HEK293 (cell line): ENCODE data around the gene SRL.
A peak's percentile ranks its signal among the peaks of the same experiment; 100 is the strongest.

Source experiments
- CTCF ChIA-PET: fragments of 350-600 bp; formaldehyde crosslinking; extraction: SDS; loops from one replicate; lab custom pipeline; 2021; ENCODE audit warnings: antibody characterized with exemption; lab: Yijun Ruan, JAX
- POLR2A ChIA-PET: fragments of 300-600 bp; formaldehyde crosslinking; extraction: SDS; loops from one replicate; lab custom pipeline; 2020; ENCODE audit warnings: antibody characterized with exemption, inconsistent platforms; lab: Yijun Ruan, JAX
- H3K27ac ChIP-seq: fragments of 200-500 bp; sonication (Bioruptor generic); 2 replicates; pipeline ENCODE4 v1.5.1; 2014; ENCODE audit warnings: low read depth, low read length, control low read depth, inconsistent platforms; ENCODE audit errors: extremely low read depth
- H3K36me3 ChIP-seq, 2 experiments: fragments of 200-500 bp in 1 of 2; sonication (Bioruptor generic) in 1 of 2; 1 replicate in 1 of 2; 2 replicates in 1 of 2; pipeline ENCODE4 v1.5.1; 2014 to 2017; ENCODE audit warnings: inconsistent platforms in 2 of 2, low read length in 2 of 2; ENCODE audit not compliant: control insufficient read depth in 2 of 2, insufficient read depth in 1 of 2
- H3K4me1 ChIP-seq: fragments of 200-500 bp; sonication (Bioruptor generic); 2 replicates; pipeline ENCODE4 v1.5.1; 2014; ENCODE audit warnings: mild to moderate bottlenecking, low read length, inconsistent platforms; ENCODE audit not compliant: control insufficient read depth, insufficient read depth
- H3K4me3 ChIP-seq: 2 replicates; pipeline ENCODE4 v1.5.1; 2011; ENCODE audit warnings: low read depth, mild to moderate bottlenecking, control low read depth, low read length, moderate library complexity
- H3K9me3 ChIP-seq: fragments of 200-500 bp; sonication (Bioruptor generic); 2 replicates; pipeline ENCODE4 v1.5.1; 2014; ENCODE audit warnings: low read depth, low read length, inconsistent platforms; ENCODE audit not compliant: control insufficient read depth, insufficient read depth
- KLF1 ChIP-seq: fragments of 450-650 bp; formaldehyde crosslinking; IDR thresholded peaks from 2 replicates; pipeline ENCODE4 v1.5.1; 2016; ENCODE audit warnings: missing biosample characterization, missing genetic modification characterization
- MYNN ChIP-seq: fragments of 450-650 bp; formaldehyde crosslinking; IDR thresholded peaks from 2 replicates; pipeline ENCODE4 v1.5.1; 2016; ENCODE audit warnings: missing biosample characterization, missing genetic modification characterization, borderline replicate concordance
- MZF1 ChIP-seq: fragments of 450-650 bp; formaldehyde crosslinking; IDR thresholded peaks from 2 replicates; pipeline ENCODE4 v1.5.1; 2017; ENCODE audit warnings: missing biosample characterization, missing genetic modification characterization, borderline replicate concordance
- SP3 ChIP-seq: fragments of 450-650 bp; formaldehyde crosslinking; IDR thresholded peaks from 2 replicates; pipeline ENCODE4 v1.5.1; 2016; ENCODE audit warnings: missing biosample characterization, missing genetic modification characterization
- WT1 ChIP-seq: fragments of 450-650 bp; formaldehyde crosslinking; IDR thresholded peaks from 2 replicates; pipeline ENCODE4 v1.5.1; 2016; ENCODE audit warnings: missing biosample characterization, missing genetic modification characterization
- ZBTB21 ChIP-seq: fragments of 450-650 bp; formaldehyde crosslinking; IDR thresholded peaks from 2 replicates; pipeline ENCODE4 v1.5.1; 2017; ENCODE audit warnings: missing biosample characterization, missing genetic modification characterization
- ZEB2 ChIP-seq: fragments of 450-650 bp; formaldehyde crosslinking; IDR thresholded peaks from 2 replicates; pipeline ENCODE4 v1.5.1; 2016; ENCODE audit warnings: missing biosample characterization, missing genetic modification characterization
- ZNF121 ChIP-seq: fragments of 450-650 bp; formaldehyde crosslinking; IDR thresholded peaks from 2 replicates; pipeline ENCODE4 v1.5.1; 2016; ENCODE audit warnings: missing biosample characterization, missing genetic modification characterization
- ZNF169 ChIP-seq: fragments of 450-650 bp; formaldehyde crosslinking; IDR thresholded peaks from 2 replicates; pipeline ENCODE4 v1.5.1; 2016; ENCODE audit warnings: missing biosample characterization, missing genetic modification characterization
- ZNF2 ChIP-seq: fragments of 450-650 bp; formaldehyde crosslinking; IDR thresholded peaks from 2 replicates; pipeline ENCODE4 v1.5.1; 2016; ENCODE audit warnings: missing biosample characterization, missing genetic modification characterization
- ZNF23 ChIP-seq: fragments of 450-650 bp; formaldehyde crosslinking; IDR thresholded peaks from 2 replicates; pipeline ENCODE4 v1.5.1; 2016; ENCODE audit warnings: missing biosample characterization, missing genetic modification characterization, borderline replicate concordance
- ZNF24 ChIP-seq: fragments of 450-650 bp; formaldehyde crosslinking; IDR thresholded peaks from 2 replicates; pipeline ENCODE4 v1.5.1; 2016; ENCODE audit warnings: missing biosample characterization, missing genetic modification characterization
- ZNF354C ChIP-seq: fragments of 450-650 bp; formaldehyde crosslinking; IDR thresholded peaks from 2 replicates; pipeline ENCODE4 v1.5.1; 2016; ENCODE audit warnings: missing biosample characterization, missing genetic modification characterization, low read depth, borderline replicate concordance
- ZNF530 ChIP-seq: fragments of 450-650 bp; formaldehyde crosslinking; IDR thresholded peaks from 2 replicates; pipeline ENCODE4 v1.5.1; 2016; ENCODE audit warnings: low read depth, missing biosample characterization, missing genetic modification characterization
- ZNF558 ChIP-seq: fragments of 450-650 bp; formaldehyde crosslinking; IDR thresholded peaks from 2 replicates; pipeline ENCODE4 v1.5.1; 2016; ENCODE audit warnings: missing biosample characterization, missing genetic modification characterization
- ZNF621 ChIP-seq: fragments of 450-650 bp; formaldehyde crosslinking; IDR thresholded peaks from 2 replicates; pipeline ENCODE4 v1.5.1; 2017; ENCODE audit warnings: missing biosample characterization, missing genetic modification characterization
- ZNF658 ChIP-seq: fragments of 450-650 bp; formaldehyde crosslinking; IDR thresholded peaks from 2 replicates; pipeline ENCODE4; 2016; ENCODE audit warnings: missing biosample characterization, missing genetic modification characterization
- ZNF76 ChIP-seq: fragments of 450-650 bp; formaldehyde crosslinking; IDR thresholded peaks from 2 replicates; pipeline ENCODE4; 2016; ENCODE audit warnings: low read depth, missing biosample characterization, missing genetic modification characterization, borderline replicate concordance
- ZNF792 ChIP-seq: fragments of 450-650 bp; formaldehyde crosslinking; IDR thresholded peaks from 2 replicates; pipeline ENCODE4 v1.5.1; 2016; ENCODE audit warnings: missing biosample characterization, missing genetic modification characterization
- TF ChIP-seq, protein P1 (sequence below): fragments of 450-650 bp; formaldehyde crosslinking; IDR thresholded peaks from 2 replicates; pipeline ENCODE4 v1.5.1; 2016; ENCODE audit warnings: missing biosample characterization, missing genetic modification characterization
- TF ChIP-seq, protein P2 (sequence below): fragments of 450-650 bp; formaldehyde crosslinking; IDR thresholded peaks from 2 replicates; pipeline ENCODE4 v1.5.1; 2016; ENCODE audit warnings: missing biosample characterization, missing genetic modification characterization
- TF ChIP-seq, protein P3 (sequence below): fragments of 450-650 bp; formaldehyde crosslinking; IDR thresholded peaks from 2 replicates; pipeline ENCODE4 v1.5.1; 2016; ENCODE audit warnings: missing biosample characterization, missing genetic modification characterization, low read depth
- TF ChIP-seq, protein P4 (sequence below): fragments of 450-650 bp; formaldehyde crosslinking; IDR thresholded peaks from 2 replicates; pipeline ENCODE4 v1.5.1; 2016; ENCODE audit warnings: missing biosample characterization, missing genetic modification characterization
- TF ChIP-seq, protein P5 (sequence below): fragments of 450-650 bp; formaldehyde crosslinking; IDR thresholded peaks from 2 replicates; pipeline ENCODE4 v1.5.1; 2017; ENCODE audit warnings: missing biosample characterization, missing genetic modification characterization
- TF ChIP-seq, protein P6 (sequence below): fragments of 450-650 bp; formaldehyde crosslinking; IDR thresholded peaks from 2 replicates; pipeline ENCODE4 v1.5.1; 2016; ENCODE audit warnings: missing biosample characterization, missing genetic modification characterization, low read depth

SRL gene

DNA sequence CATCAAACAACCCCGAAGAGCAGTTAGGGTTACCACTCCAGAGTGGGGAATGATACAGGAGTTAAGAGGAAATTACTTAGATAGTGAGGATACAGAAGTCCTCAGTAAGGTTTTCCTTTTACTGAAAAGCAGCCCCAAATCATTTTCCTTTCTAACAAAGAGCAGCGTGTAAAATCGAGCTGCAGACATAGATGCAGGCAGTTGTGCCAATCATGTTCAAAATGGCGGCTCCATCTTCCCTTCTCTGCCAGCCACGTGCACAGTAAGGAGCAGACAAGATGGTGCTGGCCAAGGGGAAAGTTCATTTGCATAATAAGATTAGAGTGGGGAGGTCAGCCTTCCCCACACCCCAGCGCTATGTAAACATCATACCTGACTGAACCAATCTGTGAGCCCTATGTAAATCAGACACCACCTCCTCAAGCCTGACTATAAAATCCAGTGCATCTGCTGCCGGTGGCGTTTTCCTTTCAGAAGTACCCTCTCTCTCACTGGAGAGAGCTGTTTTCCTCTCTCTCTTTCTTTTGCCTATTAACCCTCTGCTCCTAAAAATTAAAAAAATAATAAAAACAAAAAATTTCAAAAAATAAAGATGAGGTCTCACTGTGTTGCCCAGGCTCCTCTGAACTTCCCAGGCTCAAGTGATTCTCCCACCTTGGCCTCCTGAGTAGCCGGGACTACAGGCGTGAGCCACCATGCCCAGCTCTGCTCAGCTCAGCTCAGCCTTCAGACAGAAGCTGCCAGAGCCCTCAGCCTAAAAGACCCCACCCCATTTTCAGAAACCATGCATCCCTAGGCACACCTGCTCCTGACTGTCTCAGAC, 2.6 kb upstream of the SRL start (continued):
- TF ChIP-seq, protein P1, sequence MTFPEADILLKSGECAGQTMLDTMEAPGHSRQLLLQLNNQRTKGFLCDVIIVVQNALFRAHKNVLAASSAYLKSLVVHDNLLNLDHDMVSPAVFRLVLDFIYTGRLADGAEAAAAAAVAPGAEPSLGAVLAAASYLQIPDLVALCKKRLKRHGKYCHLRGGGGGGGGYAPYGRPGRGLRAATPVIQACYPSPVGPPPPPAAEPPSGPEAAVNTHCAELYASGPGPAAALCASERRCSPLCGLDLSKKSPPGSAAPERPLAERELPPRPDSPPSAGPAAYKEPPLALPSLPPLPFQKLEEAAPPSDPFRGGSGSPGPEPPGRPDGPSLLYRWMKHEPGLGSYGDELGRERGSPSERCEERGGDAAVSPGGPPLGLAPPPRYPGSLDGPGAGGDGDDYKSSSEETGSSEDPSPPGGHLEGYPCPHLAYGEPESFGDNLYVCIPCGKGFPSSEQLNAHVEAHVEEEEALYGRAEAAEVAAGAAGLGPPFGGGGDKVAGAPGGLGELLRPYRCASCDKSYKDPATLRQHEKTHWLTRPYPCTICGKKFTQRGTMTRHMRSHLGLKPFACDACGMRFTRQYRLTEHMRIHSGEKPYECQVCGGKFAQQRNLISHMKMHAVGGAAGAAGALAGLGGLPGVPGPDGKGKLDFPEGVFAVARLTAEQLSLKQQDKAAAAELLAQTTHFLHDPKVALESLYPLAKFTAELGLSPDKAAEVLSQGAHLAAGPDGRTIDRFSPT (tag by site-specific recombination), result no peak
- TF ChIP-seq ZNF792 (tag by site-specific recombination), result no peak
- TF ChIP-seq ZEB2, result no peak
- TF ChIP-seq, protein P2, sequence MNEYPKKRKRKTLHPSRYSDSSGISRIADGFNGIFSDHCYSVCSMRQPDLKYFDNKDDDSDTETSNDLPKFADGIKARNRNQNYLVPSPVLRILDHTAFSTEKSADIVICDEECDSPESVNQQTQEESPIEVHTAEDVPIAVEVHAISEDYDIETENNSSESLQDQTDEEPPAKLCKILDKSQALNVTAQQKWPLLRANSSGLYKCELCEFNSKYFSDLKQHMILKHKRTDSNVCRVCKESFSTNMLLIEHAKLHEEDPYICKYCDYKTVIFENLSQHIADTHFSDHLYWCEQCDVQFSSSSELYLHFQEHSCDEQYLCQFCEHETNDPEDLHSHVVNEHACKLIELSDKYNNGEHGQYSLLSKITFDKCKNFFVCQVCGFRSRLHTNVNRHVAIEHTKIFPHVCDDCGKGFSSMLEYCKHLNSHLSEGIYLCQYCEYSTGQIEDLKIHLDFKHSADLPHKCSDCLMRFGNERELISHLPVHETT (tag by site-specific recombination), result no peak
- no peak for TF ChIP-seq ZNF121
- TF ChIP-seq ZNF558, result no peak
- TF ChIP-seq ZNF76 (tag by site-specific recombination), result no peak
- TF ChIP-seq SP3 (tag by site-specific recombination), result peak; percentile 37; the same call in 1 of the 2 replicates
- TF ChIP-seq, protein P3, sequence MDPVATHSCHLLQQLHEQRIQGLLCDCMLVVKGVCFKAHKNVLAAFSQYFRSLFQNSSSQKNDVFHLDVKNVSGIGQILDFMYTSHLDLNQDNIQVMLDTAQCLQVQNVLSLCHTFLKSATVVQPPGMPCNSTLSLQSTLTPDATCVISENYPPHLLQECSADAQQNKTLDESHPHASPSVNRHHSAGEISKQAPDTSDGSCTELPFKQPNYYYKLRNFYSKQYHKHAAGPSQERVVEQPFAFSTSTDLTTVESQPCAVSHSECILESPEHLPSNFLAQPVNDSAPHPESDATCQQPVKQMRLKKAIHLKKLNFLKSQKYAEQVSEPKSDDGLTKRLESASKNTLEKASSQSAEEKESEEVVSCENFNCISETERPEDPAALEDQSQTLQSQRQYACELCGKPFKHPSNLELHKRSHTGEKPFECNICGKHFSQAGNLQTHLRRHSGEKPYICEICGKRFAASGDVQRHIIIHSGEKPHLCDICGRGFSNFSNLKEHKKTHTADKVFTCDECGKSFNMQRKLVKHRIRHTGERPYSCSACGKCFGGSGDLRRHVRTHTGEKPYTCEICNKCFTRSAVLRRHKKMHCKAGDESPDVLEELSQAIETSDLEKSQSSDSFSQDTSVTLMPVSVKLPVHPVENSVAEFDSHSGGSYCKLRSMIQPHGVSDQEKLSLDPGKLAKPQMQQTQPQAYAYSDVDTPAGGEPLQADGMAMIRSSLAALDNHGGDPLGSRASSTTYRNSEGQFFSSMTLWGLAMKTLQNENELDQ (tag by site-specific recombination), result no peak

DNA sequence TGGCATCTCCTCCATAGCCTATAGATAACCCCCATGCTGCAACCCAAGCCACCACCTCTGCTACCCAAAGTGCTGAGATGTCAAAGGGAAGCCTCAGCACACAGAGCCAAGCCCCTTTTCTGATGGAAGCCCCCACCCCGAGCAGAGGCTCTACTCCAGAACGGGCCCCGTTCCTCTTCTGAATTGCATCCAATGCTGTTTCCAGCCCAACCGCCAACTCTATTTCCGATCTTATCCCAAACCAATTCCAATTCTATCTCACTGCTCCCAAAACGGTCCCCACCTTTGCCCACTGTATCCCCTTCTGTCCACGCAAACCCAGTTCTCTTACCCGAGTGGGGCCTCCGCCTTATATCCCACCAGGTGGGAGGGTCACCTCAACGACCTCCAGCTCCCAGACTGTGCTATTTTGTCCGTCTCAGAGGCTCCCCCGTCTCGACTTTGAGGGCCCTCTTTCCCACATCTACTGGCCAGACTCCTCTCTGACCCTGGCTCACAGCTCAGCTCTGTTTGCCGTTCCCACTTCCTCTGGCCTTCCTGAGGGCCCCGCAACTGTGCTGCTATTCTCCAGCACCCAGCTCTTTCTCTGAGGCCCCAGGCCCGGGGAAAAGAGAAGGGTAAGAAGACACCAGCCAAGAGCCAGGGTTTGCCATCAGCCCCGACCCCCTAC, 487 bp downstream of the SRL start:
- ChIA-PET CTCF (no interaction called here), POLR2A (no interaction called here)
- Histone ChIP-seq H3K27ac (no peak overlapping the region), H3K4me3 (no peak overlapping the region), H3K9me3 (no peaks in the 10 kb centered on the region), H3K36me3 (no peaks in the 10 kb centered on the region), H3K4me1 (no peaks in the 10 kb centered on the region)
- TF ChIP-seq MZF1 (tag by site-specific recombination) (no peak), WT1 (no peak), ZNF354C (tag by site-specific recombination) (no peak), KLF1 (tag by site-specific recombination) (no peak), ZNF2 (tag by site-specific recombination) (no peak), ZNF658 (tag by site-specific recombination) (no peak), ZNF169 (tag by site-specific recombination) (no peak), ZNF530 (tag by site-specific recombination) (no peak), MYNN (no peak), ZNF23 (no peak), ZNF24 (tag by site-specific recombination) (no peak), ZBTB21 (tag by site-specific recombination) (no peak), ZNF621 (tag by site-specific recombination) (no peak)
- TF ChIP-seq, protein P4, sequence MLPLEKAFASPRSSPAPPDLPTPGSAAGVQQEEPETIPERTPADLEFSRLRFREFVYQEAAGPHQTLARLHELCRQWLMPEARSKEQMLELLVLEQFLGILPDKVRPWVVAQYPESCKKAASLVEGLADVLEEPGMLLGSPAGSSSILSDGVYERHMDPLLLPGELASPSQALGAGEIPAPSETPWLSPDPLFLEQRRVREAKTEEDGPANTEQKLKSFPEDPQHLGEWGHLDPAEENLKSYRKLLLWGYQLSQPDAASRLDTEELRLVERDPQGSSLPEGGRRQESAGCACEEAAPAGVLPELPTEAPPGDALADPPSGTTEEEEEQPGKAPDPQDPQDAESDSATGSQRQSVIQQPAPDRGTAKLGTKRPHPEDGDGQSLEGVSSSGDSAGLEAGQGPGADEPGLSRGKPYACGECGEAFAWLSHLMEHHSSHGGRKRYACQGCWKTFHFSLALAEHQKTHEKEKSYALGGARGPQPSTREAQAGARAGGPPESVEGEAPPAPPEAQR (tag by site-specific recombination), result no peak
- TF ChIP-seq, protein P5, sequence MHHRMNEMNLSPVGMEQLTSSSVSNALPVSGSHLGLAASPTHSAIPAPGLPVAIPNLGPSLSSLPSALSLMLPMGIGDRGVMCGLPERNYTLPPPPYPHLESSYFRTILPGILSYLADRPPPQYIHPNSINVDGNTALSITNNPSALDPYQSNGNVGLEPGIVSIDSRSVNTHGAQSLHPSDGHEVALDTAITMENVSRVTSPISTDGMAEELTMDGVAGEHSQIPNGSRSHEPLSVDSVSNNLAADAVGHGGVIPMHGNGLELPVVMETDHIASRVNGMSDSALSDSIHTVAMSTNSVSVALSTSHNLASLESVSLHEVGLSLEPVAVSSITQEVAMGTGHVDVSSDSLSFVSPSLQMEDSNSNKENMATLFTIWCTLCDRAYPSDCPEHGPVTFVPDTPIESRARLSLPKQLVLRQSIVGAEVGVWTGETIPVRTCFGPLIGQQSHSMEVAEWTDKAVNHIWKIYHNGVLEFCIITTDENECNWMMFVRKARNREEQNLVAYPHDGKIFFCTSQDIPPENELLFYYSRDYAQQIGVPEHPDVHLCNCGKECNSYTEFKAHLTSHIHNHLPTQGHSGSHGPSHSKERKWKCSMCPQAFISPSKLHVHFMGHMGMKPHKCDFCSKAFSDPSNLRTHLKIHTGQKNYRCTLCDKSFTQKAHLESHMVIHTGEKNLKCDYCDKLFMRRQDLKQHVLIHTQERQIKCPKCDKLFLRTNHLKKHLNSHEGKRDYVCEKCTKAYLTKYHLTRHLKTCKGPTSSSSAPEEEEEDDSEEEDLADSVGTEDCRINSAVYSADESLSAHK (tag by site-specific recombination), result no peak
- TF ChIP-seq, protein P6, sequence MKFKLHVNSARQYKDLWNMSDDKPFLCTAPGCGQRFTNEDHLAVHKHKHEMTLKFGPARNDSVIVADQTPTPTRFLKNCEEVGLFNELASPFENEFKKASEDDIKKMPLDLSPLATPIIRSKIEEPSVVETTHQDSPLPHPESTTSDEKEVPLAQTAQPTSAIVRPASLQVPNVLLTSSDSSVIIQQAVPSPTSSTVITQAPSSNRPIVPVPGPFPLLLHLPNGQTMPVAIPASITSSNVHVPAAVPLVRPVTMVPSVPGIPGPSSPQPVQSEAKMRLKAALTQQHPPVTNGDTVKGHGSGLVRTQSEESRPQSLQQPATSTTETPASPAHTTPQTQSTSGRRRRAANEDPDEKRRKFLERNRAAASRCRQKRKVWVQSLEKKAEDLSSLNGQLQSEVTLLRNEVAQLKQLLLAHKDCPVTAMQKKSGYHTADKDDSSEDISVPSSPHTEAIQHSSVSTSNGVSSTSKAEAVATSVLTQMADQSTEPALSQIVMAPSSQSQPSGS (tag by site-specific recombination), result no peak
